ENCODE measurements around the gene CHP2.

Gene CHP2

GRCh38 chr16:23803591-23804123 is 48.8 kb downstream of the CHP2 start:
- in situ Hi-C loops (cut with MboI; ENCODE audit: low sequenced_read_pairs) = no loop called here

GRCh38 chr16:23807028-23807427 is 52.2 kb downstream of the CHP2 start:
- in situ Hi-C loops (cut with MboI; ENCODE audit: low sequenced_read_pairs) = no loop called here
